ENCODE data around the gene HSPBP1. TPM values are rescaled to one million over a fixed set of nuclear protein-coding genes. Genes with fewer than 3 reads are reported as not detected.
A peak's percentile ranks its signal among the peaks of the same experiment; 100 is the strongest.
"Not testable (repeated sequence)": the region's sequence is repeated elsewhere in the genome, so short reads cannot be mapped to it uniquely, and the experiment has no call there.

Gene HSPBP1
- total RNA-seq, 3 donors from 2014 or later = 25.6 to 36.0 (median 29.5) TPM

DNA sequence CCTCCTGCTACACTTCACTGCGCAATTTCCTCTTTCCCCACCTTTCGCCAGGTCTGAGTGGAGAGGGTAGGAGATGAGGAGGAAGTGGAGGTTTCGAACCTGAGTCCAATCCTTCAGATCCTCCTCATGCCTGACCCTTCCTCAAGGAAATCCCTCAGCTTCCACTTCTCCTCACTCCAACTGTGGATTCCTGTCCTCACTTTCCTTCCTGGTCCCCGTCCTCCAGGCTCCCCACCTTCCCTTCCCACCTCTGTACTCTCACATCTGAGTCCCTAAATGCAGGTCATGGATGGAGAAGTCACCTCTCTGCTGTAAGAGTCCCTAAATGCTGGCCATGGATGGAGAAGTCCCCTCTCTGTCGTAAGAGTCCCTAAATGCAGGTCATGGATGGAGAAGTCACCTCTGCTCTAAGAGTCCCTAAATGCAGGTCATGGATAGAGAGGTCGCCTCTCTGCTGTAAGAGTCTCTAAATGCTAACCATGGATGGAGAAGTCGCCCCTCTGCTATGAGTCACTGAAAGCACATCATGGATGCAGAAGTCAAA is 54.4 kb downstream of the HSPBP1 start:
- ATAC-seq = no peak
- H3K9me3 ChIP-seq = no peaks in the 10 kb centered on the region
- intact Hi-C loops (cut with DNase I, micrococcal nuclease) = no loop called here
- no peaks in the 10 kb centered on the region for H3K36me3 ChIP-seq (ENCODE audit: low read depth)
- no peaks in the 10 kb centered on the region for H3K4me1 ChIP-seq (ENCODE audit: low read depth)
- DNase-seq = no peak
- no peak for TF ChIP-seq CTCF (IDR thresholded peaks at IDR 0.05)
- no peak overlapping the region for H3K4me3 ChIP-seq

DNA sequence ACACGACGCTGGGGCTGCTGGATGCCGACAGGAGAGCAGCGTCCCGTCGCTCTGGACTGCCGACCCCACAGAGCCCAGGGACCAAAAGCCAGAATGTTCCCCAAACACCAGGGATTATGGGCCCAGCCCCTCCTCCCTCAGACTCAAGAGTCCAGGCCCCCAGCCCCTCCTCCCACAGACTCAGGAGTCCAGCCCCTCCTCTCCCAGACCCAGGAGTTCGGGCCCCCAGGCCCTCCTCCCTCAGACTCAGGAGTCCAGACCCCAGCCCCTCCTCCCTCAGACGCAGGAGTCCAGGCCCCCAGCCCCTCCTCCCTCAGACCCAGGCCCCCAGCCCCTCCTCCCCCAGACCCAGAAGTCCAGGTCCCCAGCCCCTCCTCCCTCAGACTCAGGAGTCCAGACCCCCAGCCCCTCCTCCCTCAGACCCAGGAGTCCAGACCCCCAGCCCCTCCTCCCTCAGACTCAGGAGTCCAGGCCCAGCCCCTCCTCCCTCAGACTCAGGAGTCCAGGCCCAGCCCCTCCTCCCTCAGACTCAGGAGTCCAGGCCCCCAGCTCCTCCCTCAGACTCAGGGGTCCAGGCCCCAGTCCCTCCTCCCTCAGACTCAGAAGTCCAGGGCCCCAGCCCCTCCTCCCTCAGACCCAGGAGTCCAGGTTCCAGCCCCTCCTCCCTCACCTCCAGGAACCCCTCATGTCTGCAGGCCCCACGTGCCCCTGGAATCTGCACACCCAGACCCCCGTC is 55.1 kb downstream of the HSPBP1 start:
- ATAC-seq; H3K4me1 ChIP-seq (ENCODE audit: low read depth); H3K9me3 ChIP-seq; intact Hi-C loops (cut with DNase I, micrococcal nuclease); H3K4me3 ChIP-seq; DNase-seq; H3K36me3 ChIP-seq (ENCODE audit: low read depth): not testable (repeated sequence)

- ATAC-seq (no peak), DNase-seq (no peak)
- H3K9me3 ChIP-seq = no peaks in the 10 kb centered on the region
- no peaks in the 10 kb centered on the region for H3K36me3 ChIP-seq (ENCODE audit: low read depth)
- intact Hi-C loops (cut with DNase I, micrococcal nuclease) = no loop called here
- no peaks in the 10 kb centered on the region for H3K4me1 ChIP-seq (ENCODE audit: low read depth)
- TF ChIP-seq CTCF (IDR thresholded peaks at IDR 0.05) = no peak
- no peak overlapping the region for H3K4me3 ChIP-seq
These were observed 55.8 kb downstream of the HSPBP1 start for GRCh38 chr19:55224038-55224665.

DNA sequence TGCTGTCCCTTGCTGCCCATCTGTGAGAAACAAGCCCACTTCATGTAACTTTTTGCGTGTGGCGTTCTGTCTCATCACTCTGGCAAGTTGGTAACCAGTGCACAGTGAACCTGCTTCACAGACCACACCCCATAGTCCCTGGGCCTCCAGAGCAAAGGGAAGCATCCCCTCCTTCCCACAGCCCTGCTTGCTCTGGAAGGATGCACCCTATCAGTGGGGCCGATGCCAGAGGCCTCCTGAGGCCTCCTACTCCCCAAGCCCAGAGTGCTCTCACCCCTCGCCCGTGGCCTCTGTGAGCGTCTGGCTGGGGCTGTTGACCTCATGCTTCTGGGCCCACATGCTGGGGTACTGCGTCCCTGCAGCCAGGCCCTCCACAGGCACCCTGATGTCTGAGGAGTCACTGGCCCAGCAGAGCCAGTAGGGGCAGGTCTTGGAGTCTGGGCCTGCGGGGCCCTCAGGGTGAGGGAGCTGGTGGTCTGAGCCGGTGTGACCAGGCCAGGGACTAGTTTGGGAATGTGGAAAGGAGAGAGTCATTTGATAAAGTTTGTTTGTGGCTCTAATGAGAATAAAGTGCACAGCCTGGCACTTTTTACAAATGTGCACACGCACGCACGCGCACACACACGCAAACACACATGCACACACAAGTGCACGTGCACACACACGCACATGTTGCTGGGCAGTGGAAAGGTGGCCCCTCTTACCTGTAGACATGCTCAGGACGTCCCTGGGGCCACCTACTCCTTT is 56.4 kb downstream of the HSPBP1 start:
- DNase-seq (no peak), ATAC-seq (peak; percentile 6)
- no peaks in the 10 kb centered on the region for H3K9me3 ChIP-seq
- no peaks in the 10 kb centered on the region for H3K36me3 ChIP-seq (ENCODE audit: low read depth)
- no peak overlapping the region for H3K4me3 ChIP-seq
- intact Hi-C loops (cut with DNase I, micrococcal nuclease) = no loop called here
- no peak for TF ChIP-seq CTCF (IDR thresholded peaks at IDR 0.05)
- H3K4me1 ChIP-seq (ENCODE audit: low read depth) = no peaks in the 10 kb centered on the region

DNA sequence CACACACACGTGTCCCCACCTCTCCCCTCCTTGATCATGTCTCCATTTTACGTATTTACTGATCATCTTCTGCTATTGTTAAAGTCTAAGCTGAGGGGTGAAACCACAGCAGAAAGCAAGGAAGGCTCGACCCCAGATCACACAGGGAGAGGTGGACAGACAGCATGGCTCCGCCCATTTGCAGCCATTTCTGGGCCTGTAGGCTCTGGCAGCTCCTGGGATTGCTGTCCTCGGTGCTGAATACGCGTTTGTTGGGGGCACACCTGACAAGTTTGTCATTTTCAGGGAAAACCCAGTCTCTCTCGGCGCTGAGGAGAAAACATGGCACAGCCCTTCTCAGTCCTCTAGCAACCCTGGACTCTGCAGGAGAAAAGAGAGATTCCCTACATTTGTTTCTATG is 59.4 kb downstream of the HSPBP1 start:
- peaks cover 9% of the 10 kb centered on the region for H3K4me1 ChIP-seq (ENCODE audit: low read depth)
- H3K9me3 ChIP-seq = no peaks in the 10 kb centered on the region
- intact Hi-C loops (cut with DNase I, micrococcal nuclease) = no loop called here
- TF ChIP-seq CTCF (IDR thresholded peaks at IDR 0.05) = no peak
- ATAC-seq (no peak), DNase-seq (no peak)
- no peaks in the 10 kb centered on the region for H3K36me3 ChIP-seq (ENCODE audit: low read depth)
- no peak overlapping the region for H3K4me3 ChIP-seq

Measured in mucosa of descending colon (tissue), 3 donors.